HG03520 (cell line): ENCODE measurements around the gene HES2.
"Not testable (repeated sequence)": the region's sequence is repeated elsewhere in the genome, so short reads cannot be mapped to it uniquely, and the experiment has no call there.

Experiments used
- ATAC-seq: cut with Tn5 transposase; IDR thresholded peaks from one replicate; pipeline ENCODE4 v1.9.1; 2021; ENCODE audit warnings: mild to moderate bottlenecking, moderate library complexity; ENCODE audit not compliant: unreplicated experiment

Gene HES2

DNA sequence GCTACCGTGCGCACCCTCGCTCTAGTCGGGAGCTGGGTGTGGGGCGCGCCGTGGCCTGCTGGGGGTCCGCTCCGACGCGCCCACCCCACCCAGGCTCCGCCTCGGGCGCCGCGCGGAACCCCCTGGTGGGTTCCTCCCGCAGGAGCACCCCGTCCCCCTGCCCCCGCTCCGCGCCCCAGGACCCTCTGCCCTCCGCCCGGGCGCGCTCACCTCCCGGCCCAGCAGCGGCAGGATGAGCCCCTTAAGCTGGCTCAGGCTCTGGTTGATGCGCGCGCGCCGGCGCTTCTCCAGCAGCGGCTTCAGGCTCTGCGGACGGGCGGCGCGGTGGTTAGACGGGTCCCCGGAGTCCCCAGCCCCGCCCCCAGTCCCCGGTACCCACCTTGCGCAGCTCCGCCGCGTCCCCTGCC lies 319 bp downstream of the HES2 start:
- ATAC-seq: no peak

DNA sequence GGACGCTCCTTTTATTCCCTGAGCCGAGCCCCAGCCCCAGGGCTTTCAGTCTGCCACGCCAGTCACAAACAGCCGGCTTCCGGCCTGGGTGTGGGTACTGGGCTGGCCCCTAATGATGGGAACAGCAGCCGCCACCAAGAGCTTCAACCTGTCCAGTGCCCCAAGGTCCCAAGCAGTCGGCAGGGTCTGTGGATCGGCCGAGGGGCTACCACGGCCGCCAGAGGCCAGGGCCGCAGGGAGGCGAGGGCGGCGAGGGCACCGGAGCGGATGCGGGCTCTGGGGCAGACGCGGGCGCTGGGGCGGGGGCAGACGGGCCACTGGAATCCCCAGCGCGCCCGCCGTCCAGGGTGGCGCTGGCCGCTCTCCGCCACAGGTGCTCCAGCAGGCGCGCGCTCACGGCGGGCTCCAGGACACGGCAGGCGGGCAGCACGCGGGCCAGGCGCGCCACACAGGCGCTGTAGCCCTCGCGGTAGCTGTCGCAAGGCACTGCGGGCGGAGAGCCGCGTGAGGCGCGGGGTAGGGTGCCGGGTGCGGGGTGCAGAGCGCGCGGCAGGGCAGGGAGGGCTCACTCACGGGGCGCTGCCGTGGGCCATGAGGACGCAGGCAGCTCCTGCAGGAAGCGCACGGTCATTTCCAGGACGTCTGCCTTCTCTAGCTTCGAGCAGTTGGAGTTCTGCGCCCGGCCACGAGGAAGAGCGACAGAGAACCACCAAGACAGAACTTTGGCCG lies 887 bp downstream of the HES2 start:
- no peak for ATAC-seq

DNA sequence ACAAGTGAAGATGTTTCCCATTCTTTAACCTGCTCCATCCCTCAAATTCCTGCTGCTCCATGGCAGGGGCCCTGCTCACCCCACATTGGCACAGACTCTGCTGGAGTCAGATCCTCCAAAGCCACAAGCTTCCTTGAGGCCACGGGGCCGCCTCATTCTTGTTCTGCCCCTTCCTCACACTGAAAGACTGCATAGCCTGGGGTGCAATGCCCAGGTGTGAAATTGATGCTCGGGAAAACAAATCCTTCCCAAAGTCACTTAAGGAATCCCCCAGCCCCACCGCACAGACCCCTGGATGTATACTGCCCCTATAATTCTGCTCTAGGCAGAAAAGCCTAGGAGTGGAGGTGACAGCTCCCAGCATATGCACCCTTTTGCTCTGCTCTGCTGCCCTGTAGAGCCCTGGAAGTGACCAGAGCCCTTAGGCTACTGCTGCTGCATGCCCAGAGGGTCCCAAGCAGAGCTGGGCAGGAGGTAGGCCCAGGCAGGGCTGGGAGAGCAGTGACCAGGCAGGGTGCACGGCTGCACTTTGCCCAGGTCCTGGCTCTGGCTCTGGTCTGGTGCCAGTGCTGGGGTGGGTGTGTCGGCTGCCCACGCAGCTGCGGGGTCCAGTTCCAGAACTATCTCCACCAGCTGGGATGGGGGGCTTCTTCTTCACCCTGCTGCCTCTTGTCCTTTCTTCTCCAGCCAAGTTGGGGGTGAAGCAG lies 1.6 kb downstream of the HES2 start:
- no peak for ATAC-seq

DNA sequence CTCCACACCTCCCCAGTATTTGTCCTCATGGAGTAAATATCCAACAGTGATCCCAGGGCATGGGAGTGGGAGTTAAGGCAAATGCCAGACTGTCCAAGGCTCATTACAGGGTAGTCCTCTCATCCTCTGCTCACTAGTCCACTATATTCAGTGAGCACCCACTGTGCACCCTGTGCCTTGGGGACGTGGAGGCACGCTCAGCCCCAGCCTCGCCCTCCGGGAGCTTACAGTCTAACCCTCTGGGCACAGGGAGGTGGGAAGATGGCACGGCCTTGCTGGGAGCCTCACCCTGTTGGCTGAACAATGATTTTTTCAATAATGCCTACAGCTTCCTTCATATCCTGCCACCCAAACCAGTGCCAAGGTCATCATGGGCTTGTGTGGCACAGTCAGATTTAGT lies 2.8 kb downstream of the HES2 start:
- no peak for ATAC-seq

DNA sequence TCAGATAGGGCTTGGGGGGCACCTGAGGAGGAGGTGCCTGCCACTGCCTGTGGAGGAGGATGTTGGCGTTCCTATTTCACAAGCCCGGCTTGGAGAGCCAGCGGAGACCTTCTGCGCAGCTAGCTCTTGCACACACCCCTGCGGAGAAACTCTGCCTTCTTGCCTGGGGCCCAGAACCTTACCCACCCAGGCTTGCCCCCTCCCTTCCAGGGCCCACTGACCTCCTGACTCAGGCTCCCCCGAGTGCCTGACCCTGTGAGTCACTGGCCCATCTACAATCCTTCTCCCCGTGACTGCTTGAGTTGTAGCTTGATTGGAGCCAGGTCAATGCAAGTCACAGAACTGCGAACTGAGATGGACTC lies 3.4 kb downstream of the HES2 start:
- ATAC-seq: no peak

DNA sequence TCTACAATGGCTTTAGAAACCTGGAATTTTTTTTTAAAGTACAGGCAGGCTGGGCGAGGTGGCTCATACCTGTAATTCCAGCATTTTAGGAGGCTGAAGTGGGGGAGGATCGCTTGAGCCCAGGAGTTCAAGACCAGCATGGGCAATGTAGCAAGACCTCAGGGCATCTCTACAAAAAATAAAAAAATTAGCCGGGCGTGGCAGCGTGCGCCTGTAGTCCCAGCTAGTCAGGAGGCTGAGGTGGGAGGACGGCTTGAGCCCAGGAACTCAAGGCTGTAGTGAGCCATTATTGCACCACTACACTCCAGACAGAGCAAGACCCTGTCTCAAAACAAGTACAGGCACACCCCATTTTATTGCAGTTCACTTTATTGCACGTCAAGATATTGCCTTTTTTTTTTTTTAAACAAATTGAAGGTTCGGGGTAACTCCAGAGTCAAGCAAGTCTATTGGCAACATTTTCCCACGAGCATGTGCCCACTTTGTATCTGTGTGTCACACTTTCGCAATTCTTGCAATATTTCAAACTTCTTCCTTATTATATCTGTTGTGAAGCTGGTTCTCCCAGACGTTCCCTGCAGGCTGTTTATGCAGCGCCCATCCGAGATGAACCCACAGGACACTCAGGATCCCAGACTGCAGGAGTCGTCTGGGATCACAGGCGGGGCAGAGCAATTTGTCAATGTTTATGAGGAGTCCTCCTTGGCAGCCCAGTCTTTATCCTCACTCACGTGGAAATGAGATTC lies 4.7 kb downstream of the HES2 start:
- ATAC-seq: no peak

DNA sequence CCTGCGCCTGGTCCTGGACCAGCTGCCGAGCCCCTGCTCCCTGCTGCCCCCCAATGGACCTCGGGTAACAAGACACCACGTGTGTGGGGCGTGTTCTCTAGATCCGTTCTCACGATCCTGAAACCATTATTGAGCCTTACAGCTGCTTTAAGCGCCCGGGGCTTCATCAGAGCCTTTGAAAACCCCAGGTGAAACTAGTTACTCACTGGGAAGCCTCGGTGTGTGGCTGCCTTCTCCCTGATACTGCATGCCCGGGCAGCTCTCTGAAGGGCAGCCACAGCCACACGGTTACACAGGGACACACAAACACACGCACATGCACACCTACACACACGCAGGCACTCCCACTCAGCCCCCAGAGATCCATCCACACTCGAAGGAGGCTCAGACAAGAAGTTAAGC lies 5.3 kb downstream of the HES2 start:
- ATAC-seq: no peak

DNA sequence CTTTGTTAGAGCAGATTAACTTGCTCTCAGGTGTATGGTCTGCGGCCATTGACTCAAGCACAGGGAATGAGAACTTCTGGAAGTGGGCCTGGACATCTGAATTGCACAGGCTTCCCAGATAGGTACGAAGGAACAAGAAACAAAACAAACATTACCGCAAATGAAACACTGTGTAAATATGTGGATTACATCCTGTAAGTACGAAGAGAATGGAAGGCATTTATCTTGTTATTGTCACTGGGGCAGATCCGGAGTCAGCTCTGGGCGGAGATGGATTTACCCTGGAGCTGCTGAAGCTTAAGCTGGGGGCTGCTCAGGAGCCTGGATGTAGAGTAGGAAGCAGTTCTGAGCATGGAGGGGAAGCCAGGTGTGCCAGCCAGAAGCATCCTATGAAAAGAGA lies 6.8 kb downstream of the HES2 start:
- ATAC-seq: no peak

DNA sequence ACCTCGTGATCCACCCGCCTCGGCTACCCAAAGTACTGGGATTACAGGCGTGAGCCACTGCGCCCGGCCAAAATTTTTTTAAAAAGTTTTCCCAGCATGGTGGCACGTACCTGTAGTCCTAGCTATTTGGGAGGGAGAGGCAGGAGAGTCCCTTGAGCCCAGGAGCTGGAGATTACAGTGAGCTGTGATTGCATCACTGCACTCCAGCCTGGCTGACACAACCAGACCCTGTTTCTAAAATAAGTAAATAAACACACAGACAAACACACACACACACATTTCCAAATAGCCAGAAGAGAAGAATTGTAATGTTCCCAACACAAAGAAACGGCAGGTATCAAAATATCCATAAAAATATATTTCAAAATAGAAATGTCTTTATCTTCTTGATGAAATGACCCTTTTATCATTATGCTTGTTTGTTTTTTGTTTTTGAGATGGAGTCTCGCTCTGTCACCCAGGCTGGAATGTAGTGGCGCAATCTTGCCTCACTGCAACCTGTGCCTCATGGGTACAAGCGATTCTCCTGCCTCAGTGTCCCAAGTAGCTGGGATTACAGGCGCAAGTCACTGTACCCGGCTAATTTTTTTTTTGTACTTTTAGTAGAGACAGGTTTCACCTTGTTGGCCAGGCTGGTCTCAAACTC lies 9.3 kb downstream of the HES2 start:
- no peak for ATAC-seq

DNA sequence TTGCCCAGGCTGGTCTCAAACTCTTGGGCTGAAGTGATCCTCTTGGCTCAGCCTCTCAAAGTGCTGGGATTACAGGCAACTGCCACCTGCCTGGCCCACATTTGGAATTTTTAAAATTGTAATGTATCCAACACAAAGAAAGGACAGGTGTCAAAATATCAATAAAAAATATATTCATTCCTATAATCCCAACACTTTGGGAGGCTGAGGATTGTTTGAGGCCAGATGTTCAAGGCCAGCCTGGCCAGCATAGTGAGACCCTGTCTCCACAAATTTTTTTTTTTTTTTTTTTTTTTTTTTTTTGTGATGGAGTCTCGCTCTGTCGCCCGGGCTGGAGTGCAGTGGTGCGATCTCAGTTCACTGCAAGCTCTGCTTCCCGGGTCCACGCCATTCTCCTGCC lies 10.0 kb downstream of the HES2 start:
- no peak for ATAC-seq

DNA sequence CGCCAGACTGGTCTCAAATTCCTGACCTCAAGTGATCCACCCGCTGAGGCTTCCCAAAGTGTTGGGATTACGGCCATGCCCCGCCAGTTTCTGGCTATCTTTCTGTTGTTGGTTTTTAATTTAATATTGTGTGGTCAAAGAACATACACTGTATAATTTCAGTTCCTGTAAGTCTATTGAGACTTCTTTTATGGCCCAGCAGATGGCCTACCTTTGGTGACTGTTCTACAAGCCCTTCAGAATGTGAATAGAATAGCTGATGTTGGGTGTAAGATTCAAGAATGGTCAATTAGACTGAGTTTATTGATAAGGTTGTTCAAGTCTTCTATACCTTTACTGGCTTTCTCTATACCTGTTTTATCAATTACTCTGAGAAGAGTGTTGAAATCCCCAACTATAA lies 10.7 kb downstream of the HES2 start:
- ATAC-seq: no peak

DNA sequence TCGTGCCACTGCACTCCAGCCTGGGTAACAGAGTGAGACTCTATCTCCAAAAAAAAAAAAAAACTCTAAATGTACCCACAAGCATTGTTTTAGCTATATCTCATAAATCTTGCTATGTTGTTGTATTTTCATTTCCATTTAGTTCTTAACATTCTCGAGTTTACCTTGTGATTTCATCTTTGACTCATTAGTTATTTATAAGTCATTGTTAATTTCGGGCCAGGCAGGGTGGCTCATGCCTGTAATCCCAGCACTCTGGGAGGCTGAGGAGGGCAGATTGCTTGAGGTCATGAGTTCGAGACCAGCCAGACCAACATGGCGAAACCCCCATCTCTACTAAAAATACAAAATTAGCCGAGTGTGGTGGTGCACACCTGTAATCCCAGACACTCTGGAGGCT lies 11.7 kb downstream of the HES2 start:
- no peak for ATAC-seq

DNA sequence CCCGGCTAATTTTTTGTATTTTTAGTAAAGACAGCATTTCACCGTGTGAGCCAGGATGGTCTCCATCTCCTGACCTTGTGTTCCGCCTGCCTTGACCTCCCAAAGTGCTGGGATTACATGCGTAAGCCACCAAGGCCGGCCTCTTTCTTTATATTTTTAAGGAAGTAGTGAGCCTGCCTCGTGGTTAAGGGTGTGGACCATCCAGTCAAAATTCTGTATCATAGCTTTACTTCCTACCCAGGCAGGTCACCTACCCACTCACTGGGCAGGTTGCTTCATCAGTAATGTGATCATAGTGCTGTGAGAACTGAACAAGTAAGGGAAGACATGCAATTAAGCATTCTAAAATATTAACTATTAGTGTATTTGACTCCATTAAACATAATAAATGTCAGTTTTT lies 18.0 kb downstream of the HES2 start:
- ATAC-seq: no peak

DNA sequence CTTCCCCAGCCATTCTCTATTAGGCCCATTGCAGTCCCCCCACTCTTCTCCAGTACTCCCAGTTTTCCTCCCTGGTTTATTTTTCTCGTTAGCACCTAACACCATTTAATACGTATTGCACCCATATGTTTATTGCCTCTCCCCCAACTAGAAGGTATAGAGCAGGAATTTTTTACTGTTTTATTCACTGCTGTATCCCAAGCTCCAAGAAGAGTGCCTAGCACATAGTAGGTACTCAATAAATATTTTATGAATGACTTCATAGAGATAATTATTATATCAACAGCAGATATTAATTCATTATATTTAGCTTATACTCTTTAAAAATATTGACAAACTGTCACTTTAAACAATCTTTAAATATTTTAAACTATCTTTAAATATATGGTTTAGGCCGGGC lies 20.4 kb downstream of the HES2 start:
- ATAC-seq: no peak

DNA sequence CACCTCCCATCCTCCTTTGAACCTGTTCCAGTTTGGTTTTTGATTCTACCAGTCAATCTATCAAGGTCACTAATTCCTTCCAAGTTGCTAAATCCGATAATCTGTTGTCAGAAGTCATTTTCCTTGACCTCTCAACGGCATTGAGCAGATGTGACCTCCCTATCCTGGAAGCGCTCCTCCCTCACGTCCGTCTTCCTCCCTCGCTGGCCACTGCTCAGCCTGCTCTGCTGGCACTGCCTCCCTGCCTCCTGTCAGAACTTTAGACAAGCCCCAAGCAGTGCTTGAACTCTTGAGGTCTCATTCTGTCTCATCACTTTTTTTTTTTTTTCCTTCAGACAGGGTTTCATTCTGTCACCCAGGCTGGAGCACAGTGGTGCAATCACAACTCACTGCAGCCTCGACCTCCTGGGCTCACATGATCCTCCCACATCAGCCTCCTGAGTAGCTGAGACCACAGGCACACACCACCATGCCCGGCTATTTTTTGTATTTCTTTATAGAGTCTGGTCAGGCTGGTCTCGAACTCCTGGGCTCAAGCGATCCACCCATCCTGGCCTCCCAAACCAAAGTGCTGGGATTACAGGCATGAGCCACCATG lies 21.8 kb downstream of the HES2 start:
- ATAC-seq: no peak

DNA sequence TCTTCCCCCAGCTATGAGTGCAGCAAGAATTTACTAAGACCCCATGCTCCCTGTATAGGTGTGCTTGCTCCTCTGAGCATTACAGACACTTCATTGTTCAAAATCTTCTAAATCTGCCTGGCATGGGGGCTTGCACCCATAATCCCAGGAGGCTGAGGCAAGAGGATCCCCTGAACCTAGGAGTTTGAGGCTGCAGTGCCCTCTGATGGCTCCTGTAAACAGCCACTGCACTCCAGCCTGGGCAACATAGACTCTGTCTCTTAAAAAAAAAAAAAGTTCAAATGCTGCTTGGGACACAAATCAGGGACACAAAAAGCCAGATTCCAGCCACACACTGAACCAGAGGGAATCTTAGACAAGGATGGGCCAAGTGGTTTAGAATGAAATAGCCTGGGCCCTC lies 22.7 kb downstream of the HES2 start:
- no peak for ATAC-seq

DNA sequence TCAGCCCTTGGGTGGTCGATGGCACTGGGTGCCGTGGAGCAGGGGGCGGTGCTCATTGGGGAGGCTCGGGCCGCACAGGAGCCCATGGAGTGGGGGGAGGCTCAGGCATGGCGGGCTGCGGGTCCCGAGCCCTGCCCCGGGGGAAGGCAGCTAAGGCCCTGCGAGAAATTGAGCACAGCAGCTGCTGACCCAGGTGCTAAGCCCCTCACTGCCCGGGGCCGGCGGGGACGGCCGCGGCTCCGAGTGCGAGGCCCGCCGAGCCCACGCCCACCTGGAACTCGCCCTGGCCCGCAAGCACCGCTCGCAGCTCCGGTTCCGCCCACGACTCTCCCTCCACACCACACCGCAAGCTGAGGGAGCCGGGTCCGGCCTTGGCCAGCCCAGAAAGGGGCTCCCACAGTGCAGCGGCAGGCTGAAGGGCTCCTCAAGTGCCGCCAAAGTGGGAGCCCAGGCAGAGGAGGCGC lies 23.9 kb downstream of the HES2 start:
- ATAC-seq: not testable (repeated sequence)

DNA sequence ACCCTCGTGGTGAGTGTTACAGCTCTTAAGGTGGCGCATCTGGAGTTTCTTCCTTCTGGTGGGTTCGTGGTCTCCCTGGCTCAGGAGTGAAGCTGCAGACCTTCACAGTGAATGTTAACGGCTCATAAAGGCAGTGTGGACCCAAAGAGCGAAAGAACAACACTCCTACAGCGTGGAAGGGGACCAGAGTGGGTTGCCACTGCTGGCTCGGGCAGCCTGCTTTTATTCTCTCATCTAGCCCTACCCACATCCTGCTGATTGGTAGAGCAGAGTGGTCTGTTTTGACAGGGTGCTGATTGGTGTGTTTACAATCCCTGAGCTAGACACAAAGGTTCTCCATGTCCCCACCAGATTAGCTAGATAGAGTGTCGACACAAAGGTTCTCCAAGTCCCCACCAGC lies 24.6 kb downstream of the HES2 start:
- ATAC-seq: not testable (repeated sequence)

DNA sequence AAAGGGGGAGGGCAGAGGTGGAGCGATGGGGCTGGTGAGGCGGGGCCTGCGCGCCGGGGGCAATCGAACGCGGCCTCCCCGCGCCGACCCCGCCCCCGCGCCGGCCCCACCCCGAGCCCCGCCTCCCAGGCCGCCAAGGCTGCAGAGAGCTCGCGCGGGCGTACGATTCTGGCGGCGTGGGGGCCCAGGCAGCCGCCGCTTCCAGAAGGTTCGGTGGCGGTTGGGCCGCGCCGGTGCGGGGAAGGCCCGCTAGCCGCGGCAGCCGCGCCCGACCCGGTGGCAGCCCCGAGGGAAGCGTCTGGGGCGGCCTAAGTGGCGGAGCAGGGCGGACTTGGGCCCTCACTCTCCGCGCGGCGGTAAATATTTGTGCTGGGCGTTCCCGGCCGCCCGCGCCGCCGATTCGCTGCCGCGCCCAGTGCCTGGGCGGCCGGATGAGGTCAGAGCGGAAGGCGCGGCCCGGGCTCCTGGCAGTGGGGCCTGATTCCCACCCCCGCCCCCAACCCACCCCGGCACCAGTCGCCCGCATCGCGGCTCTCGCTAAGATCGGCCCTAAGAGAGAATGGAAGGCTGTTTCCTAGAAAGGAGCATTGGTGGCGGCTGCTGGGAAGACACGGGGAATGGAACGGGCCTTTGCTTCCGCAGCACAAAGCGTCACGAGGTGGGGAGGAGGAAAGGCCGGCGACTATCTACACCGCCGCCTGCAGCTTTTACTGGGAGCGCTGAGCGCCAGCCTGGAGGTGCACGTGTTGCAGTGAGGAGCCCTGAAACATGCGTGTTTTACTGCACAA lies 26.1 kb downstream of the HES2 start, which contains the start of gene ACOT7:
ACOT7 (minus strand) TSS at position 368 of the 788 bp plus-strand sequence. CDS start 368 bp downstream, outside the sequence.
- peak; percentile 69 for ATAC-seq

DNA sequence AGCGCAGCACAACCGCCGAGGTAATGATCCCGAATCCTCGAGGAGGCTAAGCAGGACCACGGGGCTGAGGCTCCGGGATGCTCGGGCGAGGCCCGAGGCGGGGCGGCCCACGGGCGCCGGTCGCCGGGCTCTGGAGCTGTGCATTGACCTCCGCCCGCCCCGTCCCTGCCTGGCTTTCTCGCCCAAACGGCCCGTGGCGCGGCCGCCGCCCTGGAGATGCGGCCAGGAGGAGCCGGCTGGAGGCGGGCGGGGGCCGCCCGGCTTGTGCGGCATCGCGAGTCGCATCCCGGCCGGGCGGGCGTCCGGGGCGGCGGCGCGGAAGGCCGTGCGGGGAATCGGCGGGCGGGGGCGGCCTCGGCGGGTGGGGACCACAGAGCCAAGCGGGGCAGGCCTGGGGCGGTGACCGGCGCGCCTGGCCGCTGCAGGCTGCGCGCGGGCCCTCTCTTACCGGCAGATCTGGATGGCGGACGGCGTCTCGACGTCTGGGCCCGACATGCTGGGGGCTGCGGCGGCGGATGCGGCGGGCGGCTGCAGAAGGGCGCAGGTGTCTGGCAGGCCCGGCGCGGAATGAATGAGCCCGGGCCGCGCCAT lies 26.8 kb downstream of the HES2 start:
- ATAC-seq: peak; percentile 14
